Measurements from ENCODE around the gene TRPM4.
"Not testable (repeated sequence)": the region's sequence is repeated elsewhere in the genome, so short reads cannot be mapped to it uniquely, and the experiment has no call there.

The TRPM4 gene

GRCh38 chr19:49190781-49191180 is 33.2 kb downstream of the TRPM4 start:
- no peak for DNase-seq (ENCODE audit: low read depth)

- DNase-seq (ENCODE audit: low read depth), result no peak
These were observed 36.3 kb downstream of the TRPM4 start for GRCh38 chr19:49193822-49194394.

DNA sequence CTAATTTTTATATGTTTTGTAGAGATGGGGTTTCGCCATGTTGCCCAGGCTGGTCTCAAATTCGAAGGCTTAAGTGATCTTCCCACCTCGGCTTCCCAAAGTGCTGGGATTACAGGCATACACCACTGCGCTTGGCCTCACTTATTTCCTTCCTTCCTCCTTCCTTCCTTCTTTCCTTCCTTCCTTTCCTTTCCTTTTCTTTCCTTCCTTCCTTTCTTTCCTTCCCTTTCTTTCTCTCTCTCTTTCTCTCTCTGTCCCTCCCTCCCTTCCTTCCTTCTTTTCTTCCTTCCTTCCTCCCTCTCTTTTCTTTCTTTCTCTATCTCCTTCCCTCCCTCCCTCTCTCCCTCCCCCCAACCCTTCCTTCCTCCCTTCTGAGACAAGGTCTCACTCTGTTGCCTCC is 36.8 kb downstream of the TRPM4 start:
- DNase-seq (ENCODE audit: low read depth), result no peak

DNA sequence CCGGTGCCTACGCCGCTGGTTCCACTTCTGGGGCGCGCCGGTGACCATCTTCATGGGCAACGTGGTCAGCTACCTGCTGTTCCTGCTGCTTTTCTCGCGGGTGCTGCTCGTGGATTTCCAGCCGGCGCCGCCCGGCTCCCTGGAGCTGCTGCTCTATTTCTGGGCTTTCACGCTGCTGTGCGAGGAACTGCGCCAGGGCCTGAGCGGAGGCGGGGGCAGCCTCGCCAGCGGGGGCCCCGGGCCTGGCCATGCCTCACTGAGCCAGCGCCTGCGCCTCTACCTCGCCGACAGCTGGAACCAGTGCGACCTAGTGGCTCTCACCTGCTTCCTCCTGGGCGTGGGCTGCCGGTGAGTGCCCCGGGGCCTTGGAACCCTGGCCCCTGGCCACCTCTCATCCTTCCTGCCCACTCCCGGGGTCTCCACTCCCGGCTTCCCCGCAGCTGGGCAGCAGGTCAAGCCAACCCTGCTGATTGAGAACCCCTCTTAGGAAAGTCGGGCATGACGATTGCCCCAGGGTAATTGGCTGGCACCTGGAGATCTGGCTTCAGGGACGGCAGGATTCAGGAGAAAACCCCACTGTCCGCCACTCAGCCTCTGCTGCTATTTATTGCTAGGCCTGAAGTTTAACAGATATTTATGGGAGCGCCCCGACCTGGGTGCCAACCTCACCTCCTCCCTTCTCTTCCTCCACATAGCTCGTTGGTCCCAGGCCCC is 39.1 kb downstream of the TRPM4 start:
- no peak for DNase-seq (ENCODE audit: low read depth)

GRCh38 chr19:49200238-49200862 is 42.8 kb downstream of the TRPM4 start:
- DNase-seq (ENCODE audit: low read depth), result no peak

DNA sequence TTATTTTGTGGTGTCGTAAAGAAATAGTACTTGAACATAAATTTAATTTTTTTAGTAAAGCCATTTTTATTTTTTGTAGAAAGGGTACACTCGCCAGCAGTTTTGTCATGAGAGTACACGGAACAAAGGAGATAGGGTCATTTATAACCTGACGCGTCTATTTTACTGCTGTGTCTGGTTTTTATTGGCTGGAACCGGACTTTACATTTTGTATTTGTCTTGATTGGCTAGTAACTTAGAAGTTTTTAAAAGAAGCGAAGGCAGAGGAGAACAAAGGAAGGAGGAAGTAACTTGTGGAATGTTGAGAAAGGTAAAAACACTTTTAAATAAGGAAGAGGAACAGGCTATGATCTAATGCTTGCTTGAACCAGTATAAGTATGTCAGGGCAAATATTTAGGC is 43.5 kb downstream of the TRPM4 start:
- no peak for DNase-seq (ENCODE audit: low read depth)

- no peak for DNase-seq (ENCODE audit: low read depth)
These were observed 47.5 kb downstream of the TRPM4 start for GRCh38 chr19:49205114-49205513.

- not testable (repeated sequence) for DNase-seq (ENCODE audit: low read depth)
These were observed 51.9 kb downstream of the TRPM4 start for GRCh38 chr19:49209502-49209901.

DNA sequence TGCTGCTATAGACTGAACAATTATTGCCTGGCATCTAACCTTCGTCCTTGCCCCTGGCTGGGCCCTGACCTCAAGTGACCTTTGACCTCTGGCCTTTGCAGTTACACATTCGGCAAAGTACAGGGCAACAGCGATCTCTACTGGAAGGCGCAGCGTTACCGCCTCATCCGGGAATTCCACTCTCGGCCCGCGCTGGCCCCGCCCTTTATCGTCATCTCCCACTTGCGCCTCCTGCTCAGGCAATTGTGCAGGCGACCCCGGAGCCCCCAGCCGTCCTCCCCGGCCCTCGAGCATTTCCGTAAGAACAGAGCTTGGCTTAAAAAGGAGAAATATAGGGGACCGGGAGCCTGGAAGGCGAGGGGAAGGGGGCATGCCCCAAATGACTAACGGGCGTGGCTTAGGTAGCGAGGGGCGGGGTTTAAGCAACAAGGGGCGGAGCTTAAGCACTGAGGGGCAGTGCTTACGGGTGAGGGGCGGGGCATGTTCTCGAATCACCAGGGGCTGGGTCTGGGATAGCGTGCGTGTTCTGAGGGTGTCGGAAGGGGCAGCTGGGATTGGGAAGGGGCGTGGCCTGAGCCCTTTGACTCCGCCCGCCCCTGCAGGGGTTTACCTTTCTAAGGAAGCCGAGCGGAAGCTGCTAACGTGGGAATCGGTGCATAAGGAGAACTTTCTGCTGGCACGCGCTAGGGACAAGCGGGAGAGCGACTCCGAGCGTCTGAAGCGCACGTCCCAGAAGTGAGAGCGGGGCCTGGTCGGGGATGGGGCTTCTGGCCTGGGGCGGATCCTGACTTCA is 52.7 kb downstream of the TRPM4 start:
- peak; percentile 62 for DNase-seq (ENCODE audit: low read depth)

GRCh38 chr19:49210901-49211451 is 53.4 kb downstream of the TRPM4 start:
- no peak for DNase-seq (ENCODE audit: low read depth)

DNA sequence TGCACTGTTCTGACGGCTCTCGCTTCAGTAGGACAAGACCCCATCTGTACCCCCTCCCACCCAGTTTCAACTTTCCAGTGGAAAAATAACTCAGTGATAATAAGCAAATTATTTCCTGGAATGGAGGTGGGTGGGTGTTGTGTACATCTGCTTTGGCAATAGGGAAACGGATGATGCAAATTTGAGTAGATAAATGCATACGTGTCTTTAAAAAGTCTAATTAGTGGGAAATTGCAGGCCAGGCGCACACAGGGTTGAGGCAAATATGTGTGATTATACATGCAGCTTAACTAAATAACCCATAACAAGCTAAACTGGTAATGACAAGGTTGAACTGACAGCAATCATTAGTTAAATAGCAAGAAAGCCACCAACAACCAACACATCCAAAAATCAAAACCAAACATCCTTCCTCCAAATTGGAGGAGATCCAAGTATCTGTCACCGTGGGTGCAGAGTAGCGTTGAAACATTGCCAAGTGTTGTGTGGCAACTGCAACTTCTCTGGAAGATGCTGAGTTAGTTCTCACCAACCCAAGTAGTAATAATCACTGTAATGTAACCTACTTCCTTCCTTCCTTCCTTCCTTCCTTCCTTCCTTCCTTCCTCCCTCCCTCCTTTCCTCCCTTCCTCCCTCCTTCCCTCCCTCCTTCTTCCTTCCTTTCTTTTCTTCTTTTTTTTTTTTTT is 54.6 kb downstream of the TRPM4 start:
- peak; percentile 41 for DNase-seq (ENCODE audit: low read depth)

- DNase-seq (ENCODE audit: low read depth), result no peak
These were observed 56.2 kb downstream of the TRPM4 start for GRCh38 chr19:49213791-49214190.

GRCh38 chr19:49214701-49215100 is 57.1 kb downstream of the TRPM4 start:
- no peak for DNase-seq (ENCODE audit: low read depth)

DNA sequence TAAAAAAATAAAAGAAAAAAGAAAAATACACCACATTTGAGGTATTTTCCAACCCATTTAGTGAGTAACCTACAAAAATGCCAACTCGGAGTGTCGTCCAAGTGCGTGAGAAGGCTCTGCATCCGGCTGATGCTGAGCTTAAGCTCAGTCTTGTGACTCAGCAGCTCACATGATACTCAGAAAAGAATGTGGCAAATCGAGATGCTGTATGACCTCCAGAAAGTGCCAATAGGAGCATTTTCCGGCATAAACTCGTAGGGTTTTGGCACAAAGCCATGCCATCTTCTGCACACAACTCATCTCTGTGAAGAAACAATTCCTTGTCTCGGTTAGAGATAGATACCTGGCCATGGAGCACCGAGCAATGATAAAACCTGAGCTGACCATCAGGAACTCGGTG is 58.5 kb downstream of the TRPM4 start:
- peak; percentile 54 for DNase-seq (ENCODE audit: low read depth)

- DNase-seq (ENCODE audit: low read depth), result no peak
These were observed 59.8 kb downstream of the TRPM4 start for GRCh38 chr19:49217382-49217781.

GRCh38 chr19:49222011-49222410 is 64.4 kb downstream of the TRPM4 start:
- no peak for DNase-seq (ENCODE audit: low read depth)

GRCh38 chr19:49222528-49222927 is 64.9 kb downstream of the TRPM4 start:
- no peak for DNase-seq (ENCODE audit: low read depth)

DNA sequence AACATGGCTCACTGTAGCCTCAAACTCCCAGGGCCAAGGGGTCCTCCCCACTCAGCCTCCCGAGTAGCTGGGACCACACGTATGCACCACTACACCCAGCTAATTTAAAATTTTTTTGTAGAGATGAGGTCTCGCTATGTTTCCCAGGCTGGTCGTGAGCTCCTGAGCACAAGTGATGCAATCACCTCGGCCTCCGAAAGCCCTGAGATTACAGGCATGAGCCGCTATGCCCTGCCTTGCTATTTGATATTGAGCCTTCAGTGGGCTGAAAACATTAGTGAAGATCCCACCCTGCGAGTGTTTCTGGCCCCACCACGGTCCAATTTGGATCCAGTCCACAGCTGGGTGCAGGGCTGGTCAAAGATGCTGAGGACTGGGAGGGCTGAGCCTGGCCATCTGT is 65.9 kb downstream of the TRPM4 start:
- DNase-seq (ENCODE audit: low read depth), result no peak

DNA sequence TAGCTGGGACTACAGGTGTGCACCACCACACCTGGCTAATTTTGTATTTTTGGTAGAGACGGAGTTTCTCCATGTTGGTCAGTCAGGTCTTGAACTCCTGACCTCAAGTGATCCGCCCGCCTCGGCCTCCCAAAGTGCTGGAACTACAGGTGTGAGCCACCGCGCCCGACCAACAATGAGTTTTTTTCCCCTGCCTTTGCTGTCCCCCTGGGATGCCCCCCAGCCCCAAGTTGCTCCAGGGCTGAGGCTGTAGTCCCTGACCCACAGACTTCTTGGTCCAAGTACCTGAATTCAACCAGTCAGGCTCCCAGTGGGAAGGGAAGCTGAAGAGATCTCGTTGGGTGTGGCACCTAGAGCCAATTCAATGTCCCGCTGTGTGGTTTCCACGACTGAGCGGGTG is 66.8 kb downstream of the TRPM4 start:
- DNase-seq (ENCODE audit: low read depth), result not testable (repeated sequence)

- peak; percentile 50 for DNase-seq (ENCODE audit: low read depth)
These were observed 67.3 kb downstream of the TRPM4 start for GRCh38 chr19:49224879-49225278.

GRCh38 chr19:49229416-49229815 is 71.8 kb downstream of the TRPM4 start:
- peak; percentile 17 for DNase-seq (ENCODE audit: low read depth)

DNA sequence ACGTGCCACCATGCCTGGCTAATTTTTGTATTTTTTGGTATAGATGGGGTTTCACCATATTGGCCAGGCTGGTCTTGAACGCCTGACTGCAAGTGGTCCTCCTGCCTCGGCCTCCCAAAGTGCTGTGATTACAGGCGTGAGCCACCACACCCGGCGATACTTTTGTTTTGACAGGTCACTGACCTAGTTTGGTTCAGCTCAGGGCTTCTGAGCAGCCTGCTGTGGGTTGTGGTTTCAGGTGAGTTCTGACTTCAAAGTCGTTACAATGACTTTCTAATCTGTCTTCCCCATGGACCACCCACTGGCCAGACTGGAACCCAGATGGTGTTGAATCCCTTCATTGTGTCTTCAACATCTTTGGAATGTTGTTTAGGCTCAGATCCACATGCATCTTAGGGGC is 73.8 kb downstream of the TRPM4 start:
- DNase-seq (ENCODE audit: low read depth), result no peak
